HG02870 (cell line): ENCODE results near the gene SUPT5H.
"Not testable (repeated sequence)": the region's sequence is repeated elsewhere in the genome, so short reads cannot be mapped to it uniquely, and the experiment has no call there.

Experiments used
- ATAC-seq: cut with Tn5 transposase; IDR thresholded peaks from one replicate; pipeline ENCODE4 v1.9.1; 2021; ENCODE audit warnings: mild to moderate bottlenecking, moderate library complexity; ENCODE audit not compliant: unreplicated experiment

Gene SUPT5H

GRCh38 chr19:39424934-39425333 lies 20.4 kb upstream of the SUPT5H start:
- no peak for ATAC-seq

GRCh38 chr19:39425744-39426143 lies 19.6 kb upstream of the SUPT5H start:
- ATAC-seq: no peak

GRCh38 chr19:39426170-39426569 lies 19.2 kb upstream of the SUPT5H start:
- ATAC-seq: no peak

GRCh38 chr19:39427707-39428106 lies 17.7 kb upstream of the SUPT5H start:
- ATAC-seq: no peak

GRCh38 chr19:39428283-39429112 lies 16.9 kb upstream of the SUPT5H start:
- ATAC-seq: no peak

GRCh38 chr19:39430675-39431593 lies 14.4 kb upstream of the SUPT5H start:
- peak; percentile 72 for ATAC-seq

- no peak for ATAC-seq
These were observed 12.7 kb upstream of the SUPT5H start for GRCh38 chr19:39432677-39433025.

- ATAC-seq: no peak
These were observed 11.8 kb upstream of the SUPT5H start for GRCh38 chr19:39433480-39434079.

GRCh38 chr19:39434123-39435076 lies 11.0 kb upstream of the SUPT5H start:
- ATAC-seq: no peak

GRCh38 chr19:39435499-39436349 lies 9.7 kb upstream of the SUPT5H start, which contains the start of gene RPS16:
Gene RPS16, minus strand, starts transcription at chr19:39435949. Its CDS starts 54 bp downstream, at chr19:39435895.
- peak; percentile 67 for ATAC-seq

GRCh38 chr19:39436350-39436716 lies 9.0 kb upstream of the SUPT5H start:
- ATAC-seq: no peak

GRCh38 chr19:39438270-39438934 lies 7.0 kb upstream of the SUPT5H start:
- ATAC-seq: no peak

GRCh38 chr19:39444598-39445195 lies 685 bp upstream of the SUPT5H start:
- no peak for ATAC-seq

GRCh38 chr19:39446365-39447084 lies 1.1 kb downstream of the SUPT5H start:
- ATAC-seq: no peak

- ATAC-seq: no peak
These were observed 2.9 kb downstream of the SUPT5H start for GRCh38 chr19:39448271-39448670.

GRCh38 chr19:39449116-39449797 lies 3.9 kb downstream of the SUPT5H start:
- ATAC-seq: no peak

- ATAC-seq: not testable (repeated sequence)
These were observed 5.9 kb downstream of the SUPT5H start for GRCh38 chr19:39451257-39451656.
